Hematopoietic multipotent progenitor cell treated with erythropoietin and hydrocortisone succinate and interleukin-3 and kit ligand, for 6 days (in vitro differentiated cells): ENCODE measurements around the gene NRL.
"Not testable (repeated sequence)": the region's sequence is repeated elsewhere in the genome, so short reads cannot be mapped to it uniquely, and the experiment has no call there.

Source experiments
- DNase-seq: peaks from one replicate; pipeline ENCODE4 v3.0.0-alpha.2; 2015

The NRL gene

DNA sequence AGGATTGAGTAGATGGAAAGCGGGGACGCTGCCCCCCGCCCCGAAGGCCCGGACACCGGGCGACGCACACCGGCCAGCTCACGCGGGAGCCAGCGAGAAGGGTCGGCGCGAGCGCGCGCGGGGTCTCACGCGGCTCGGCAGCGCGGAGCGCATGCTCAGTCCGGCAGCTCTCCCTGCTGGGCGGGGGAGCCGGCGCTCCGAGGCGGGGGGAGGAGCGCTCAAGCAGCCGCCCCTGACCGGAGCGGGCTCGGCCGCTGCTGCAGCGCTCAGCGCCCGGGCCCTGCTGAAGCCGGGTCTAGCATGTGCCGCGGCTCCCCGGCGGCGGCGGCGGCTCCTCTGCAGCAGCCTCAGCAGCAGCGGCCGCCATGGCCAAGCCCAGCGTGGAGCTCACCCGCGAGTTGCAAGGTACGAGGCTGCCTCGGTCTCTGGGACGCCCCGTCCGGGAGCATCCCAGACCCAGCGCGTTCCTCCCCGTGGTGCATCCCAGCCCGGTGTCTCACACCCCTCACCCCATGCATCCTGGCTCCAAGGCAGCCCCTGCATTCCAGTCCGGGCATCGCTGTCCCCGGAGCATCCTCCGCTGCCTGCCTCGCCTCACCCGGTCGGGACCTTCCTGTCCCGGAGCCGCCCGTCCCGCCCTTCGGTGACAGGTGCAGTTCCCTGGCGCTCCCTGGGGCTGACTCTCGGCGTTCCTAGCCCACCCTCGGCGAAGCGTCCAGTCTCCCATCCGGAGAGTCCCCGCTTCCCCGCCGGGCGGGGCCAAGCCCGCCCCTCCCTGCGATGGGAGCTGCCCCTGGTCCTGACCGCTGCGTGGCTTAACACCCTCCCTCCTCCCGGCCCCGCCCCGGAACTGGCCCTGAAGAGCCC lies 62.7 kb downstream of the NRL start, which contains the start of gene CARMIL3:
CARMIL3 (plus strand) TSS at position 221 of the 867 bp plus-strand sequence; CDS start at position 366, 145 bp downstream.
- DNase-seq: peak; percentile 69

DNA sequence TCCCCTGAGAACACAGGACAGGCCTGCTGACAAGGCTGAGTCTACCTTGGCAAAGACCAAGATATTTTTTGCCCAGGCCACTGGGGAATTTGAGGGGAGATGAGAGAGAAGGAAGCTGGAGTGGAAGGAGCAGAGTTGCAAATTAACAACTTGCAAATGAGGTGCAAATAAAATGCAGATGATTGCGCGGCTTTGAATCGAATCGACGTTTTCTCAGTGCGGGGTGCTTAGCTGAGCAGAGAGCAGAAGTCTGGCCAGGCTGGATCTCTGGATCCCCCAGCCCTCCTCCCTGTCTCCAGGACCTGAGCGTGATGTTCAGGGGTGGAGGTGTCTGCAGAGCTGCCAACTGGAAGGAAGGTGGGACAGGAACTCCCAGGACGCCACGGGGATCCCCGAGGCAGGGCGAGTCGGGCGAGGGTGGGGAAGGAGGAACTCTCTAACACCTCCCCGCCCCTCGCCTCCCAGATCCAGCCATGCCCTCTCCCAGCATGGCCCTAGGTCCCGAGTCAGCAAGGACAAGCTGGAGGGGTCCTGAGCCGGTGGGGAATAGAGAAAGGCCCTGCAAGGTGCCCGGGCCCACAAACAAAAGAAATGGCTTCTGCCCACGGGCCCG lies 63.5 kb downstream of the NRL start:
- no peak for DNase-seq

DNA sequence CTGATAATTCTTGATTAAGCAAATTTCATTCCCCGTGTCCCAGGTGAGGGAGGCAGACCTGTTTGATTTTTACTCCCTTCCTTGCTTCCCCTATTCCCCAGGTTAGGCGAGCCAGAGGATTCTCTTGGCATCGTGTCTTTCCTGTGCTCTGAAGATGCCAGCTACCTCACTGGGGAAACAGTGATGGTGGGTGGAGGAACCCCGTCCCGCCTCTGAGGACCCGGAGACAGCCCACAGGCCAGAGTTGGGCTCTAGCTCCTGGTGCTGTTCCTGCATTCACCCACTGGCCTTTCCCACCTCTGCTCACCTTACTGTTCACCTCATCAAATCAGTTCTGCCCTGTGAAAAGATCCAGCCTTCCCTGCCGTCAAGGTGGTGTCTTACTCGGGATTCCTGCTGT lies 64.0 kb downstream of the NRL start:
- DNase-seq: not testable (repeated sequence)

DNA sequence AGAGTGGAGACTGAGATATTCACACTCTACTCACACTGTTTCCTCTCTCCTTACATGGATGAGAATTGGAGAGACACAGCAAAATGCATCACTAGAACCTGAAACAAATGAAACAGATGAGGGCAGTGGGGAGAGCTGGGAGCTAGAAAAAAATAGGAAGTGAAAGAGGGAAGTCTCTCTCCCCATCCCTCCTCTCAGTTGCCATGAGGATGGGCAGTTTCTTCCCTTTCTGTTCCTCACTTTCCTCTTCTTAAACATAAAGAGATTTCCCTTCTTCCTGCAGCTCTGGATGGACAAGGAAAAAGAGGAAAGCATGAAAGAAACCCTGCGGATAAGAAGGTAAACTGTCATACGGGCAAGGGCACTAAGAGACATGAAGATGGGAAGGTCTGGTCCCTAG lies 65.7 kb downstream of the NRL start:
- not testable (repeated sequence) for DNase-seq

DNA sequence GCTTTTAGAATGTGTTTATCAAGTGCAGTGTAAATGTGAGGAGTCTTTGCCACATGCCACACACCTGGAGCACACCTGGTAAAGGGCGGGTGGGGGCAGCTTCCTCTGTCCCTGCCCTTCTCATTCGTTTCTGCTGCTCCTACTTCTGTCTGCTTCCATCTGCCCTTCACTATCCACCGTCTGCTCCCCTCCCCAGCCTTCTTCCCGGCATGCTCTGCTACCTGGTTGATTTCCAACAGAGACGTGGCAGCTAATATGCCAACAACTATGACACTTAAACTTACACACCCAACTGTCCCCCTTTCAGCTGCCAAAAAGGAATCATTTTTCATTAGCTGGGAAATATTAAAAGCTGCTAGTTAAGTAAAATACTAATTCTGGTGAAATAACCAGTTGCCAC lies 72.0 kb downstream of the NRL start:
- DNase-seq: no peak

DNA sequence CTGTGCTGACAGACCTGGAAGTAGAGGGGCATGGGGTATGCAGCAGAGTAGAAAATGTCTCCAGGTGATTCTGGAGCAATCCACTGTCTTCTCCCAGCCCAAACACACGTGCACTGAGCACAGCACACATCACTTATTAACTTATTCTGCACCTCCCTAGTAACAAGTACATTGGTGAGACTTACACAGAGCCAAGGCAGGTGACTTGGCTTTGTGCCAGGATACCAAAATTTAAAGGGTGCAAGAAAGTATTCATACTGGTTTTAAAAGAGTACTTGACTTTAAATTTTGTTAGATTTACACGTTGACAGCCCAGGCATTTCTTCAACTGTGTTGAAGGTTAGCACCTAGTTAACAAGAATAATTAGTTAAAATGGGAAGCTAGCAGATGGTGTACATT lies 74.1 kb downstream of the NRL start:
- DNase-seq: no peak

DNA sequence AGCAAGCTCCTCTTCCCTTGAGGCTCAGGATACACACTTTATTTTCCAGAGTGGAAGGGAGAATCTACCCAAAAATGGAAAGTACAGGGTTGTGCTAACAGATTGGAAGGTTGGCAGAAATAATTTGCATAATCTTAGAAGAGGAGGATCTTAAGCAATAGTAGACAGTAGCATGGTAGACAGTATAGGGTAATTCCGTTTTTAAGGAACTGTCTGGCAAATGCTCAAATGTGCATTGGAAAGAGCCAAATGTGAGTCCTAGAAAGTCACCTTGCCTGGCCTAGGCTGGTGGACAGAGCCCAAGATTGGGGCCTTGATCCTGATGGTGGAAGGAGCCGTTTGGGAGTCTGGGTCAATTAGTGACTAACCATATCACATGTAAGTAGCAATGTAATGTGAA lies 76.1 kb downstream of the NRL start:
- DNase-seq: no peak

DNA sequence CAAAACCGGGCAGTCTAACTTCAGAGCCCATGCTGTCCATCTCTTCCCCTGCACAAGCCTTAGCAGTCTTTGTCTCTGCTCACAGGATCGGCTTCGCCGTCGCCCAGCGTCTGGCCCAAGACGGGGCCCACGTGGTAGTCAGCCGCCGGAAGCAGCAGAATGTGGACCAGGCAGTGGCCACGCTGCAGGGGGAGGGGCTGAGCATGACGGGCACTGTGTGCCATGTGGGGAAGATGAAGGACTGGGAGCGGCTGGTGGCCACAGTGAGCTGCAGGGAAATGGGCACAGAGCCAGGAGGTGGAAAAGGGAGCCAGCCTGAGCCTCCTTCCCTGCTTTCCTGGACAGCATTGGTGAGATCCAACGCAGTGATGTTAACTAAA lies 77.1 kb downstream of the NRL start:
- DNase-seq: no peak

DNA sequence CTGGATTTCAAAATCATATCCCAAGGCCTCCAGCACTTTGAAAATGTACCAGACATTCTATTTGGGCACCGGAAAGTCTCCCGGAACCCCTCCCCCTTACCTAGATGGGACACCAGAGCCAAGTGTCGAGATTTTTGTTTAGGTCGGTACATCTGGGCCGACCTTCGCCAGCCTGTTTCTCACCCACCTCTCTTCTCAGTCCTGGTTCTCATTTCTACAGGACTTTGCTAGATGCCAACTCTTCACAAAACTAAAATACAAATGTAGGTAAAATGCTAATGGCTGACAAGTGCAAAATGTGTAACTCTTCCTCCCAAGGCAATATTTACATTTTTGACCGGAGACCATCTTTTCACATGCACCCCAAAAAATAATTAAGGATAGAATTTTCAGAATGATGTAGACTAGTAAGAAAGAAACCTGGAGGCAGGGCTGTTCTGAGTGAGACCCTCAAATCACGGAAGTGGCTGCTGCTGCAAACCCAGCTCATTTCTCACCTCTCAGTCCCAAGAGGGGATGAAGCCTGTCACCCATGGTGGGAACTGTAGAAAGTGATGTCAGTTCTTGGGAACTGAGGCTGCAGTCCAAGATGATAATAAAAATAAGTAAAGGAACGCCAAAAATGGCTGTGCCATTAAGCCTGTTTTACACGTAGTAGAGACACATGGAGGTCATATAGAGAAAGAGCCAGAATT lies 77.6 kb downstream of the NRL start:
- DNase-seq: not testable (repeated sequence)

DNA sequence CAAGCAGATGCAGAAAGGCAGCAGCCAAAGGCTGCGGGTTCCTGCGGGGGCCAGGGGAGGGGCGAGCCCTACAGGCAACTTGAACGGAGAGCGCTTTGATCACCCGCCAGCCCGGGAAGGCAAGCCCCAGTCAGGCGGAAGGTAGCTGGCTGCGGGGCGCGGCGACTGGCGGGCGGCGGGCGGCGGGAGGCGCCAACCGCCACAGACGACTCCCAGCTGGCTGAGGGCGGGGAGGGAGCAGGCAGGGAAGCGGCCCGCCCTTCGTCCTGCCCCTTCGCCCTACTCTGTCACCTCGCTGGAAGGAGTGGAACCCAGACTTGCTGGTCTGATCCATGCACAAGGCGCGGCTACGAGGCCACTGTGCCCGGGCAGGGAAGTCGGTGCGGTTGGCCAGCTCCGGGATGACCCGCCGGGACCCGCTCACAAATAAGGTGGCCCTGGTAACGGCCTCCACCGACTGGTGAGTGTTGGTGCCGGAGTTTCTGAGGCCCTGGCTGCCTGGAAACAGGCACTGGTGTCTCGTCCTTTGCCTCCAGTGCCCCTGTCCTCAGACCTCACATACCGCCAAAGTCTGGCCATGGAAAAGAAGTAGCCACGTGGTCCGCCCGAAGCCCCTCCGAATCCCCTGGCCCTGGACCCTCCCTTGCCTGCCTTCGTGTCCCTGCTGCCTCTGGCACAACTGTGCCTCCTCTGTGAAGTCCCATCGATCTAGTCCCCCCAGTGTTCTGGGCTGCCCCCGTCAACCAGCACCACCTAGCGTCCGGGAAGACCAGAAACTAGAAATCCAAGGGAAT lies 78.4 kb downstream of the NRL start:
- DNase-seq: peak; percentile 87

DNA sequence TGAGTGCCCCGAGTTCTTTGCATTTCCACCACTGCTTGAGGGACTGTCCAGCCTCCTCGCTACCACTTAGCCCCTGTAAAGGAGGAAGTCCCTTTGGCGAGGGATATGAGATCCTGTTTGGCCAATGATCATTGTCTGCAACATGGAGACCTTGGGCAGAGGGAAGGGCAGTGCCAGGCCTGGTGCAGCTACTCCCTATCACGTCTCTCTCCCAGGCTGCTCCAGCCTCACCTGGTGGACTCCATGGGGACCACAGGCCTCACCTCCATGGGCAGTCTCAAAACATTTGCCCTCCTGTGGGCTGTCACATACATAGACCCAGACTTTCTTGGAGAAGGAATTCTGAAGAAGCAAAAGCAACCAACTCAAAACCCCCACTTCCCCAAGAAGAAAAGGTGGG lies 79.0 kb downstream of the NRL start:
- DNase-seq: not testable (repeated sequence)

DNA sequence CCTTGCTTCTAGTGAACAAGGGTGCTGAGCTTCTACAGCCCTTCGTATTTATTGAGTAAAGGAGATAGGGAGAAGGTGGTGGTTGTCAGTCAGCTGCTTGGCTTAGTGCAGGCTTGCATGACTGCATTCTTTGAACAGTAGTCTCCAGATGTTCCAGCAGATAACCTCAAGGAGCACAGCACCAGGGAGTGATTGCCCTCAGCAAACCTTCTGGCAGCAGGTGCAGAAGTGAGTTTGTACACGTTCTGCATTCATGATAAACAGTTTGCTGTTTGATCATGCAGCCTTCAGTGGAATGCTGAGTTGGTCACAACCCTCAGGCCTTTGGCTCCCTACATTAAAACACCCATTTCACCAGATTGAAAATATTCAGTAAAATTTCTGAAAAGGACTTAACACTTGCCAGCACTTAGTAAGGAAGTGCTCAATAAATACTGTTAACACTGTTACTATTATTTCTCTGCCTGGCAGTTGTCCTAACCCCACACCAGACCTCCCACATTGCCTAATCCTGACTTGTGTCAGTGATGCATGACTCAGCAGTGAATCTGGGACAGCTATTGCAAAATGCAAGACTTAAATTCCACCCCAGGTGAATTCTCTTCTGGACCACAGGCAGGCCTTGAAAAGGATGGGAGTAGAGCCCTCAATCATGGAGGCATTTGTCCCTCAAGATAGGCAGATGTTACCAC lies 81.9 kb downstream of the NRL start:
- peak; percentile 50 for DNase-seq

DNA sequence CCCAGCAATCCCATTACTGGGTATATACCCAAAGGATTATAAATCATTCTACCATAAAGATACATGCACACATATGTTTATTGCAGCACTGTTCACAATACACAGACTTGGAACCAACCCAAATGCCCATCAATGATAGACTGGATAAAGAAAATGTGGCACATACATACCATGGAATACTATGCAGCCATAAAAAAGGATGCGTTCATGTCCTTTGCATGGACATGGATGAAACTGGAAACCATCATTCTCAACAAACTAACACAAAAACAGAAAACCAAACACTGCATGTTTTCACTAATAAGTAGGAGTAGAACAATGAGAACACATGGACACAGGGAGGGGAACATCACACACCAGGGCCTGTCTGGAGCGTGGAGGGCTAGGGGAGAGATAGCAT lies 83.4 kb downstream of the NRL start:
- DNase-seq: not testable (repeated sequence)

DNA sequence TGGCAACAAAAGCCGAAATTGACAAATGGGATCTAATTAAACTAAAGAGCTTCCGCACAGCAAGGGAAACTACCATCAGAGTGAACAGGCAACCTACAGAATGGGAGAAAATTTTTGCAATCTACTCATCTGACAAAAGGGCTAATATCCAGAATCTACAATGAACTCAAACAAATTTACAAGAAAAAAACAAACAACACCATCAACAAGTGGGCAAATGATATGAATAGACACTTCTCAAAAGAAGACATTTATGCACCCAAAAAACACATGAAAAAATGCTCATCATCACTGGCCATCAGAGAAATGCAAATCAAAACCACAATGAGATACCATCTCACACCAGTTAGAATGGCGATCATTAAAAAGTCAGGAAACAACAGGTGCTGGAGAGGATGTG lies 85.1 kb downstream of the NRL start:
- not testable (repeated sequence) for DNase-seq
